GM12878 (cell line): ENCODE data around the gene CFAP45. TPM values are rescaled to one million over a fixed set of nuclear protein-coding genes. Genes with fewer than 3 reads are reported as not detected.

Experiments used
- BHLHE40 ChIP-seq, 2 experiments: fragments of 450-650 bp in 1 of 2; IDR thresholded peaks; 2 replicates each; pipeline ENCODE4 v1.6.1; 2011 to 2017; ENCODE audit warnings: low read depth in 2 of 2, borderline replicate concordance in 1 of 2, improper control_type of control experiment in 1 of 2, low read length in 1 of 2, mild to moderate bottlenecking in 1 of 2
- GATAD2B ChIP-seq: fragments of 450-650 bp; conservative IDR thresholded peaks from 2 replicates; pipeline ENCODE4 v1.6.1; 2017; ENCODE audit warnings: low read depth, mild to moderate bottlenecking, moderate library complexity
- HCFC1 ChIP-seq: fragments of 150-350 bp; IDR thresholded peaks from 2 replicates; pipeline ENCODE4 v1.6.1; 2014; ENCODE audit warnings: low read length
- HDGF ChIP-seq: fragments of 450-650 bp; IDR thresholded peaks from 2 replicates; pipeline ENCODE4 v1.6.1; 2016; ENCODE audit warnings: antibody characterized with exemption
- IKZF2 ChIP-seq, 2 experiments: fragments of 450-650 bp; IDR thresholded peaks; 2 replicates each; pipeline ENCODE4 v1.6.1; 2017; ENCODE audit warnings: mild to moderate bottlenecking in 2 of 2, moderate library complexity in 2 of 2
- IRF5 ChIP-seq: fragments of 450-650 bp; IDR thresholded peaks from 2 replicates; pipeline ENCODE4 v1.6.1; 2017; ENCODE audit warnings: borderline replicate concordance
- JUND ChIP-seq: IDR thresholded peaks from 2 replicates; pipeline ENCODE4 v1.6.1; 2012; ENCODE audit warnings: low read depth, mild to moderate bottlenecking, low read length, improper control_type of control experiment, moderate library complexity
- MTA2 ChIP-seq: fragments of 450-650 bp; IDR thresholded peaks from 2 replicates; pipeline ENCODE4 v1.6.1; 2016; ENCODE audit warnings: low read depth, mild to moderate bottlenecking, moderate library complexity
- NFYA ChIP-seq: IDR thresholded peaks from 2 replicates; pipeline ENCODE4 v1.6.1; 2011; ENCODE audit warnings: low read depth, mild to moderate bottlenecking, low read length, improper control_type of control experiment, borderline replicate concordance
- NR2C2 ChIP-seq: IDR thresholded peaks from 2 replicates; pipeline ENCODE4 v1.6.1; 2011; ENCODE audit warnings: borderline replicate concordance, low read depth; ENCODE audit not compliant: control insufficient read depth, insufficient read length
- PKNOX1 ChIP-seq: fragments of 450-650 bp; IDR thresholded peaks from 2 replicates; pipeline ENCODE4 v1.6.1; 2016; ENCODE audit warnings: mild to moderate bottlenecking
- POLR2A ChIP-seq: IDR thresholded peaks from 2 replicates; pipeline ENCODE4 v1.6.1; 2011; ENCODE audit warnings: low read depth, mild to moderate bottlenecking, low read length
- POU2F2 ChIP-seq: IDR thresholded peaks from 3 replicates; pipeline ENCODE4 v1.6.1; 2011; ENCODE audit warnings: low read depth, mild to moderate bottlenecking, low read length, borderline replicate concordance
- RB1 ChIP-seq: fragments of 450-650 bp; formaldehyde crosslinking; IDR thresholded peaks from 2 replicates; pipeline ENCODE4 v1.6.1; 2017; ENCODE audit warnings: mild to moderate bottlenecking, borderline replicate concordance
- TARDBP ChIP-seq: IDR thresholded peaks from 2 replicates; pipeline ENCODE4 v1.6.1; 2016; ENCODE audit warnings: borderline replicate concordance
- TCF12 ChIP-seq: IDR thresholded peaks from 2 replicates; pipeline ENCODE4 v1.6.1; 2011; ENCODE audit warnings: low read depth, mild to moderate bottlenecking, low read length
- YY1 ChIP-seq: IDR thresholded peaks from 2 replicates; pipeline ENCODE4 v1.6.1; 2011; ENCODE audit warnings: low read depth, mild to moderate bottlenecking, low read length
- ZBTB4 ChIP-seq: fragments of 450-650 bp; formaldehyde crosslinking; IDR thresholded peaks from 2 replicates; pipeline ENCODE4 v1.4.0; 2022; ENCODE audit warnings: mild to moderate bottlenecking, moderate library complexity
- ZNF592 ChIP-seq: fragments of 450-650 bp; IDR thresholded peaks from 2 replicates; pipeline ENCODE4 v1.6.1; 2017; ENCODE audit warnings: mild to moderate bottlenecking, moderate library complexity
- polyA plus RNA-seq, 11 experiments: library from polyadenylated mRNA; depleted of rRNA in 4 of 11; unstranded in 6 of 11; stranded (reverse) in 5 of 11; fragments of >200 nt; fragmentation: Nextera tagmentation in 4 of 11; fragmentation: Illumina TruSeq in 1 of 11; extraction: Ambion mirVana in 4 of 11; extraction: Trizol in 1 of 11; gene quantifications; 1 replicate in 1 of 11; 2 replicates in 10 of 11; pipeline versions ENCODE4 v1.2.1 to v1.2.3, GENCODE V29; 2011 to 2016; ENCODE audit warnings: inconsistent platforms in 2 of 11, missing spikeins in 2 of 11, low read depth in 1 of 11
- total RNA-seq, 4 experiments: library from RNA; depleted of rRNA in 3 of 4; stranded (reverse); fragments of >200 nt in 3 of 4; fragmentation: Illumina TruSeq in 1 of 4; extraction: Trizol in 1 of 4; gene quantifications; 2 replicates each; pipeline versions ENCODE4 v1.2.1 to v1.2.3, GENCODE V29; 2013 to 2021

CFAP45 gene
- total and polyA plus RNA-seq, 10 of the 15 experiments (the other 5 are each of a cell fraction or from before 2014, with no cell fraction given) = 0.43 to 0.91 (median 0.67) TPM

- TF ChIP-seq TARDBP = no peak
- peak; percentile 91; the same call in 2 of the 3 replicates for TF ChIP-seq POU2F2
- peak; percentile 28; the same call in 1 of the 2 replicates for TF ChIP-seq GATAD2B
- no peak for TF ChIP-seq NR2C2
- TF ChIP-seq POLR2A = peak; percentile 99
- TF ChIP-seq BHLHE40 (IDR thresholded peaks at IDR 0.05; ENCODE audit: borderline replicate concordance in 1 of 2, low read depth in 2 of 2, low read length in 1 of 2) = peak; percentile 75 to 82
- no peak for TF ChIP-seq IRF5
- no peak for TF ChIP-seq PKNOX1
- TF ChIP-seq ZBTB4 (CRISPR knock-in tag) = no peak
- TF ChIP-seq HDGF = no peak
- peak; percentile 58; the same call in 1 of the 2 replicates for TF ChIP-seq RB1
- TF ChIP-seq IKZF2 (IDR thresholded peaks at IDR 0.05) = peak; percentile 24 to 30; a peak in 3 of 4 replicates
- no peak for TF ChIP-seq JUND
- peak; percentile 11; the same call in 1 of the 2 replicates for TF ChIP-seq YY1
- no peak for TF ChIP-seq NFYA
- no peak for TF ChIP-seq ZNF592
- TF ChIP-seq TCF12 = peak; percentile 85
- TF ChIP-seq HCFC1 = no peak
- TF ChIP-seq MTA2 = no peak; the same call in 1 of the 2 replicates
Observed at GRCh38 chr1:159924791-159925718, 25.1 kb upstream of the CFAP45 start, which contains the start of gene TAGLN2 (continued).
